SK-MEL-5 (cell line): Measurements from ENCODE around the gene PLAAT4. TPM values are rescaled to one million over a fixed set of nuclear protein-coding genes. Genes with fewer than 3 reads are reported as not detected.

ENCODE experiments used
- DNase-seq: peaks from one replicate; pipeline ENCODE4 v3.0.0-alpha.2; 2016; ENCODE audit warnings: low read depth, low spot score
- in situ Hi-C: cut with HindIII; loops from 2 replicates; pipeline ENCODE4 v1.10.0; 2016; ENCODE audit warnings: low sequenced_read_pairs, high pct_unique_total_duplicates, low pct_unique_long_range_greater_than_20kb
- polyA plus RNA-seq, 2 experiments: library from polyadenylated mRNA; depleted of rRNA; stranded (reverse); fragments of >200 nt; gene quantifications; 2 replicates each; pipeline ENCODE4 v1.2.3, GENCODE V29; 2015
- total RNA-seq: library from RNA; depleted of rRNA; stranded (reverse); fragments of >200 nt; shearing (Covaris generic); gene quantifications from 2 replicates; pipeline ENCODE4 v1.2.3, GENCODE V29; 2014; rRNA removed

PLAAT4 gene
- total RNA-seq, result not detected in 2 replicates
- 0.55 and 3.0 TPM in 2 replicates for polyA plus RNA-seq (2015; cell fraction: cytosol; rRNA removed)
- not detected in 2 replicates for polyA plus RNA-seq (2015; cell fraction: nucleus; rRNA removed)

GRCh38 chr11:63536669-63537292 lies at the start of gene PLAAT4:
PLAAT4 (plus strand) TSS chr11:63536808; CDS start chr11:63536869, 61 bp downstream.
- DNase-seq, result no peak
- in situ Hi-C loops, result no loop called here

GRCh38 chr11:63488789-63489188 lies 47.8 kb upstream of the PLAAT4 start:
- DNase-seq, result no peak
- in situ Hi-C loops, result no loop called here

GRCh38 chr11:63489879-63490278 lies 46.7 kb upstream of the PLAAT4 start:
- no peak for DNase-seq
- in situ Hi-C loops, result no loop called here

GRCh38 chr11:63490551-63491239 lies 45.9 kb upstream of the PLAAT4 start, which contains the start of gene PLAAT5:
PLAAT5 (minus strand) TSS chr11:63491167; CDS start chr11:63491034, 133 bp downstream.
- in situ Hi-C loops, result no loop called here
- no peak for DNase-seq

- in situ Hi-C loops, result no loop called here
- no peak for DNase-seq
Observed at GRCh38 chr11:63491240-63491587, 45.4 kb upstream of the PLAAT4 start.

GRCh38 chr11:63491636-63492372 lies 44.8 kb upstream of the PLAAT4 start:
- in situ Hi-C loops, result no loop called here
- no peak for DNase-seq

GRCh38 chr11:63492441-63492840 lies 44.2 kb upstream of the PLAAT4 start:
- in situ Hi-C loops, result no loop called here
- DNase-seq, result no peak

GRCh38 chr11:63493127-63493526 lies 43.5 kb upstream of the PLAAT4 start:
- no peak for DNase-seq
- in situ Hi-C loops, result no loop called here

- in situ Hi-C loops, result no loop called here
Observed at GRCh38 chr11:63494975-63495374, 41.6 kb upstream of the PLAAT4 start.

GRCh38 chr11:63499874-63500273 lies 36.7 kb upstream of the PLAAT4 start:
- no peak for DNase-seq
- in situ Hi-C loops, result no loop called here

More at GRCh38 chr11:63494975-63495374, 41.6 kb upstream of the PLAAT4 start:
- no peak for DNase-seq

GRCh38 chr11:63501236-63501635 lies 35.4 kb upstream of the PLAAT4 start:
- no peak for DNase-seq
- in situ Hi-C loops, result no loop called here

GRCh38 chr11:63502252-63502820 lies 34.3 kb upstream of the PLAAT4 start:
- no peak for DNase-seq
- in situ Hi-C loops, result no loop called here

GRCh38 chr11:63503492-63503891 lies 33.1 kb upstream of the PLAAT4 start:
- in situ Hi-C loops, result no loop called here
- no peak for DNase-seq

- DNase-seq, result no peak
- in situ Hi-C loops, result no loop called here
Observed at GRCh38 chr11:63504054-63504453, 32.6 kb upstream of the PLAAT4 start.

- in situ Hi-C loops, result no loop called here
- no peak for DNase-seq
Observed at GRCh38 chr11:63504933-63505586, 31.5 kb upstream of the PLAAT4 start.

GRCh38 chr11:63505857-63506528 lies 30.6 kb upstream of the PLAAT4 start, which contains the start of gene LGALS12:
LGALS12 (plus strand) TSS chr11:63506084; CDS start chr11:63506459, 375 bp downstream.
- in situ Hi-C loops, result no loop called here
- DNase-seq, result no peak

- no peak for DNase-seq
- in situ Hi-C loops, result no loop called here
Observed at GRCh38 chr11:63506876-63507275, 29.7 kb upstream of the PLAAT4 start.
